GM12878 (cell line): ENCODE measurements around the gene MXI1. TPM values are rescaled to one million over a fixed set of nuclear protein-coding genes. Genes with fewer than 3 reads are reported as not detected.

Experiments
- ATAC-seq: fragments of 200-7000 bp; cut with Tn5 transposase; 3 replicates; pipeline ENCODE4 v1.9.1; 2020; ENCODE audit warnings: mild to moderate bottlenecking, moderate library complexity
- BruUV-seq: library from RNA; stranded (reverse); fragments of 400-500 nt; replicated peaks from 2 replicates; lab custom pipeline; 2021; lab: Mats Ljungman, UMichigan
- CTCF ChIA-PET: fragments of 300-600 bp; sonication (Branson Sonifier 250); formaldehyde crosslinking; extraction: SDS; loops from one replicate; lab custom pipeline; 2021; ENCODE audit warnings: inconsistent platforms; lab: Yijun Ruan, JAX
- POLR2A ChIA-PET: fragments of 350-600 bp; formaldehyde crosslinking; extraction: SDS; loops from one replicate; lab custom pipeline; 2021; ENCODE audit warnings: inconsistent platforms; lab: Charles Lee
- RAD21 ChIA-PET: fragments of 300-600 bp; sonication (Branson Sonifier 250); formaldehyde crosslinking; loops from one replicate; lab custom pipeline; 2023; ENCODE audit warnings: antibody characterized with exemption; ENCODE audit not compliant: unreplicated experiment; lab: Charles Lee
- SMC1A ChIA-PET: fragments of 300-600 bp; sonication (Branson Sonifier 250); formaldehyde crosslinking; loops from one replicate; lab custom pipeline; 2023; ENCODE audit not compliant: unreplicated experiment, uncharacterized antibody; lab: Charles Lee
- DNase-seq: peaks from one replicate; pipeline ENCODE4 v3.0.0-alpha.2; 2011; ENCODE audit warnings: low read depth, low spot score
- FAIRE-seq: peaks from 3 replicates; lab custom pipeline; 2011; peaks lifted over from hg19 to GRCh38; lab: Jason Lieb, UNC
- H2AFZ ChIP-seq: 2 replicates; pipeline ENCODE4 v1.6.0; 2011; ENCODE audit warnings: low read depth, low read length, control low read depth; ENCODE audit not compliant: control insufficient read depth
- H3K27ac ChIP-seq: 2 replicates; pipeline ENCODE4 v1.5.1; 2011; ENCODE audit warnings: control low read depth; ENCODE audit not compliant: control insufficient read depth, insufficient read depth
- H3K27me3 ChIP-seq, 2 experiments: replicated peaks in 1 of 2; 2 replicates each; pipeline versions ENCODE4 v1.6.0 to v1.6.1; 2011; ENCODE audit warnings: low read length in 1 of 2; ENCODE audit not compliant: control insufficient read depth in 2 of 2, insufficient read depth in 2 of 2
- H3K36me3 ChIP-seq, 2 experiments: 2 replicates each; pipeline ENCODE4 v1.5.1; 2011; ENCODE audit warnings: low read length in 1 of 2; ENCODE audit not compliant: control insufficient read depth in 2 of 2, insufficient read depth in 2 of 2
- H3K4me1 ChIP-seq: 2 replicates; pipeline ENCODE4 v1.6.1; 2011; ENCODE audit warnings: mild to moderate bottlenecking, low read length, moderate library complexity, mixed read lengths; ENCODE audit not compliant: control insufficient read depth, insufficient read depth
- H3K4me2 ChIP-seq: 2 replicates; pipeline ENCODE4 v1.6.0; 2011; ENCODE audit warnings: control low read depth; ENCODE audit not compliant: control insufficient read depth, insufficient read depth
- H3K4me3 ChIP-seq: fragments of 200-600 bp; sonication (generic); 2 replicates; pipeline ENCODE4 v1.5.1; 2016
- H3K79me2 ChIP-seq: 2 replicates; pipeline ENCODE4 v1.6.0; 2011; ENCODE audit warnings: low read length; ENCODE audit not compliant: control insufficient read depth, insufficient read depth
- H3K9ac ChIP-seq: 2 replicates; pipeline ENCODE4 v1.8.0; 2011; ENCODE audit warnings: low read length, control low read depth, mixed read lengths; ENCODE audit not compliant: control insufficient read depth, insufficient read depth
- H3K9me3 ChIP-seq: replicated peaks from 3 replicates; pipeline ENCODE4 v1.5.1; 2011; ENCODE audit warnings: mild to moderate bottlenecking, low read length; ENCODE audit not compliant: control insufficient read depth, insufficient read depth
- H4K20me1 ChIP-seq: 2 replicates; pipeline ENCODE4 v1.6.0; 2011; ENCODE audit not compliant: control insufficient read depth, insufficient read depth
- MEF2B ChIP-seq: fragments of 450-650 bp; IDR thresholded peaks from 2 replicates; pipeline ENCODE4 v1.6.1; 2018; ENCODE audit warnings: mild to moderate bottlenecking, moderate library complexity; ENCODE audit not compliant: partially characterized antibody, poor library complexity, severe bottlenecking
- NKRF ChIP-seq: fragments of 450-650 bp; conservative IDR thresholded peaks from 2 replicates; pipeline ENCODE4 v1.6.1; 2017; ENCODE audit warnings: mild to moderate bottlenecking, moderate library complexity
- PML ChIP-seq: IDR thresholded peaks from 2 replicates; pipeline ENCODE4 v1.6.1; 2012; ENCODE audit warnings: low read length, inconsistent platforms
- WGBS: methylation state at CpG from one replicate; pipeline ENCODE4 v1.1.6; 2016; ENCODE audit warnings: low lambda C conversion rate; ENCODE audit not compliant: insufficient replicate concordance, insufficient coverage; ENCODE audit errors: missing lambda C conversion rate; 5-methylcytosine and 5-hydroxymethylcytosine counted together
- in situ Hi-C: fragments of 300-500 bp; cut with MboI; formaldehyde crosslinking; loops from 9 replicates; pipeline ENCODE4 v1.14.3; 2018; ENCODE audit warnings: mixed read lengths
- intact Hi-C: fragments of 100-400 bp; cut with micrococcal nuclease; formaldehyde crosslinking; loops from one replicate; pipeline ENCODE4 v1.14.2; 2022; ENCODE audit not compliant: unreplicated experiment
- polyA plus RNA-seq, 11 experiments: library from polyadenylated mRNA; depleted of rRNA in 4 of 11; unstranded in 6 of 11; stranded (reverse) in 5 of 11; fragments of >200 nt; fragmentation: Nextera tagmentation in 4 of 11; fragmentation: Illumina TruSeq in 1 of 11; extraction: Ambion mirVana in 4 of 11; extraction: Trizol in 1 of 11; gene quantifications; 1 replicate in 1 of 11; 2 replicates in 10 of 11; pipeline versions ENCODE4 v1.2.1 to v1.2.3, GENCODE V29; 2011 to 2016; ENCODE audit warnings: inconsistent platforms in 2 of 11, missing spikeins in 2 of 11, low read depth in 1 of 11
- total RNA-seq, 4 experiments: library from RNA; depleted of rRNA in 3 of 4; stranded (reverse); fragments of >200 nt in 3 of 4; fragmentation: Illumina TruSeq in 1 of 4; extraction: Trizol in 1 of 4; gene quantifications; 2 replicates each; pipeline versions ENCODE4 v1.2.1 to v1.2.3, GENCODE V29; 2013 to 2021

The MXI1 gene
- total and polyA plus RNA-seq, 10 of the 15 experiments (the other 5 are each of a cell fraction or from before 2014, with no cell fraction given), result 0.23 to 8.0 (median 0.41) TPM

DNA sequence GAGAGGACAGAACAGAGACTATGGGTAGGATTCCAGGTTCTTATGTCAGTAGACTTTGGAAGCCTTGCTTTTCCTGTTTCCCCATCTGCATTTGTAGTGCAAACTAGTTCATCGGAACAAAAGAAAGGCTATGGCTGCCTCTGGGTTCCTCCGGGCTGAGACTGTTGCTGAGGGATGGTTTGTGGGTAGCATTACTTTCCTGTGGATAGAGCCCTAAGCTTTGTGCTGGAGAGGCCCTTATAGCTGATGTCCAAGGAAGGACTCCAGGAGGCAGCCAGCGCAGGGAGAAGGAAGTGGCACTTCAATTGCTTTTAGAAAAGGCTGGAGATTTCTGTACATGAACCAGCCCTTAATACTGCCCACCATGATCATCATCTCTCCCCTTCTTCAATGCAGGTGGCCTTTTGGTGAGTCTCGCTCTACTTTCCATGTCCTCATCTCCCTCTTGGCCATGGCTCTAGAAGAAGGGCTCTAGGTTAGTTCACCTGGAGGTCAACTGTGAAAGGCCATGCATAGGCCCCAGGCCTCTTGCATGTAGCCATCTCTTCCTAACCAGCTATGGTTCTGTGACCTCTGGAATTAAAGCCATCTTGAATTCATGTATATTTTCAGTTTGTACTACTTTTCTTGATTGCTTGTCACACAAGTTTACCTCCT, 15.4 kb downstream of the MXI1 start:
- no peak overlapping the region for H3K4me3 ChIP-seq
- FAIRE-seq (no peak), DNase-seq (no peak), ATAC-seq (no peak)
- intact Hi-C loops, result loop anchor here (10.0 kb wide), 1 partner anchor 338 kb away; no protein-coding TSS in a partner anchor
- CTCF ChIA-PET, result interaction anchor here (1.0 to 6.1 kb wide), 3 partner anchors 13 to 84 kb away, joined by 5 to 62 read pairs (median 32); partner anchors contain the start of gene MXI1
- no peaks in the 10 kb centered on the region for H3K79me2 ChIP-seq
- H3K36me3 ChIP-seq, result no peaks in the 10 kb centered on the region
- in situ Hi-C loops, result loop anchor here (5.0 kb wide), 1 partner anchor 85 kb away; no protein-coding TSS in a partner anchor
- no TSS peak for BruUV-seq
- RAD21 ChIA-PET, result interaction anchor here (2.2 kb wide), 1 partner anchor 14 kb away, joined by 12 read pairs; no protein-coding TSS in a partner anchor
- POLR2A ChIA-PET, result interaction anchor here (1.0 to 1.5 kb wide), 2 partner anchors 10 to 14 kb away, joined by 3 to 7 read pairs; no protein-coding TSS in a partner anchor
- no peaks in the 10 kb centered on the region; the same call in 2 of the 3 replicates for H3K9me3 ChIP-seq
- H3K4me1 ChIP-seq, result peaks cover 3% of the 10 kb centered on the region; the same call in 1 of the 2 replicates
- no peak overlapping the region for H3K4me2 ChIP-seq
- peaks cover 3% of the 10 kb centered on the region in 2 experiments; a peak in 2 of 4 replicates for H3K27me3 ChIP-seq
- no peak overlapping the region for H2AFZ ChIP-seq
- H3K27ac ChIP-seq, result no peak overlapping the region
- SMC1A ChIA-PET, result interaction anchor here (1.4 to 7.5 kb wide), 4 partner anchors 14 to 85 kb away, joined by 3 to 67 read pairs (median 8); partner anchors contain the start of gene MXI1
- no peaks in the 10 kb centered on the region for H4K20me1 ChIP-seq
- H3K9ac ChIP-seq, result no peak overlapping the region
- no peak for TF ChIP-seq PML
- TF ChIP-seq NKRF, result no peak
- no peak for TF ChIP-seq MEF2B
- 96% methylated on average over 4 of the region's 4 CpGs for WGBS
